ENCODE measurements around the gene MS4A18. TPM values are rescaled to one million over a fixed set of nuclear protein-coding genes. Genes with fewer than 3 reads are reported as not detected.

Gene MS4A18
- total RNA-seq, 2 donors from 2014 or later = not detected

DNA sequence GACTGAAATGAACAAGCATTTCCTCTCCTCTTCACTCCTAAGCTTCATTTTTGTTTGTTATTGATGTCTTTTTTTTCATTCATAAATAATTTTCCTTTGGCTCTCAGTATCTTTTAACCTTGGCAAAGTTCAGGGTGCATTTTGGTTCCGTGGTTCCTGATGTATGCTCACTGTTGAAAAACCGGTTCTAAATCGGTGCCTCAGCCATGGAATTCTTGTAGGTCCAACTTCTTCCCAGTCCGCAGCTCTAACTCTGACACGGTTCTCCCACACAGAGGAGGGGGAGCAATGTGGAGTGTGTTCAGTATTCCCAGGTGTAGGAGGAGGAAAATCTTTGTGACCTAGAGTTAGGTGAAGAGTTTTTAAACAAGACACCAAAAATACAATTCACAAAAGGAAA lies 19.6 kb downstream of the MS4A18 start:
- 81% methylated on average over 5 of the region's 5 CpGs for WGBS
- Histone ChIP-seq H3K9me3 (no peaks in the 10 kb centered on the region), H3K4me3 (no peak overlapping the region), H3K36me3 (no peaks in the 10 kb centered on the region), H3K27ac (no peak overlapping the region), H3K4me1 (replicated peaks) (no peaks in the 10 kb centered on the region), H3K27me3 (replicated peaks; ENCODE audit: insufficient read depth) (no peaks in the 10 kb centered on the region)
- intact Hi-C loops (cut with DNase I) = no loop called here
- no peak for DNase-seq (ENCODE audit: low spot score)
- TF ChIP-seq POLR2AphosphoS5 (IDR thresholded peaks at IDR 0.05) = no peak
- TF ChIP-seq, protein P1, sequence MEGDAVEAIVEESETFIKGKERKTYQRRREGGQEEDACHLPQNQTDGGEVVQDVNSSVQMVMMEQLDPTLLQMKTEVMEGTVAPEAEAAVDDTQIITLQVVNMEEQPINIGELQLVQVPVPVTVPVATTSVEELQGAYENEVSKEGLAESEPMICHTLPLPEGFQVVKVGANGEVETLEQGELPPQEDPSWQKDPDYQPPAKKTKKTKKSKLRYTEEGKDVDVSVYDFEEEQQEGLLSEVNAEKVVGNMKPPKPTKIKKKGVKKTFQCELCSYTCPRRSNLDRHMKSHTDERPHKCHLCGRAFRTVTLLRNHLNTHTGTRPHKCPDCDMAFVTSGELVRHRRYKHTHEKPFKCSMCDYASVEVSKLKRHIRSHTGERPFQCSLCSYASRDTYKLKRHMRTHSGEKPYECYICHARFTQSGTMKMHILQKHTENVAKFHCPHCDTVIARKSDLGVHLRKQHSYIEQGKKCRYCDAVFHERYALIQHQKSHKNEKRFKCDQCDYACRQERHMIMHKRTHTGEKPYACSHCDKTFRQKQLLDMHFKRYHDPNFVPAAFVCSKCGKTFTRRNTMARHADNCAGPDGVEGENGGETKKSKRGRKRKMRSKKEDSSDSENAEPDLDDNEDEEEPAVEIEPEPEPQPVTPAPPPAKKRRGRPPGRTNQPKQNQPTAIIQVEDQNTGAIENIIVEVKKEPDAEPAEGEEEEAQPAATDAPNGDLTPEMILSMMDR (IDR thresholded peaks at IDR 0.05) = no peak
- TF ChIP-seq POLR2A (IDR thresholded peaks at IDR 0.05) = no peak

DNA sequence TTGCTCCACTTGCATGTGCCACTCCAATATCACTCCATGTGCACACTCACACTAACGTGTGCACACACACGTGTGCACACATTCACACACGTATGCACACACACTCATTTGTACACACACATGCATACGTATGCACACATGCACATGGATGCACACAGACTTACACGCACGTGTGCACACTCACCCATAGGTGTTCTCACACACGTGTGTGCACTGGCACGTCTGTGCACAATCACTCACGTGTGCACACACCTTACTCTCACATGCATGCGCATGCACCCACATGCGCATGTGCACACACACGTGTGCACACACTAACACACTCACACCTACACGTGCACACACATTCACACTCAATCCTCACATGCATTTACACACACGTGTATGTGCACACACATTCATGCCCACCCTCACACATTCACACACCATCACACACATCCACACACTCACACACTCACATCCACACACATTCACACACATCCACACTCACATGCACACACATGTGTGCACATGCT lies 22.9 kb downstream of the MS4A18 start:
- no peak overlapping the region for H3K27ac ChIP-seq
- intact Hi-C loops (cut with DNase I) = no loop called here
- no peaks in the 10 kb centered on the region for H3K27me3 ChIP-seq (replicated peaks; ENCODE audit: insufficient read depth)
- no peak overlapping the region for H3K4me3 ChIP-seq
- no peak for DNase-seq (ENCODE audit: low spot score)
- WGBS = 97% methylated on average over 14 of the region's 14 CpGs
- TF ChIP-seq POLR2A (IDR thresholded peaks at IDR 0.05) (no peak), POLR2AphosphoS5 (IDR thresholded peaks at IDR 0.05) (no peak)
- TF ChIP-seq, protein P1 (IDR thresholded peaks at IDR 0.05) = no peak
- H3K9me3 ChIP-seq = no peaks in the 10 kb centered on the region
- H3K4me1 ChIP-seq (replicated peaks) = no peaks in the 10 kb centered on the region
- H3K36me3 ChIP-seq = no peaks in the 10 kb centered on the region

DNA sequence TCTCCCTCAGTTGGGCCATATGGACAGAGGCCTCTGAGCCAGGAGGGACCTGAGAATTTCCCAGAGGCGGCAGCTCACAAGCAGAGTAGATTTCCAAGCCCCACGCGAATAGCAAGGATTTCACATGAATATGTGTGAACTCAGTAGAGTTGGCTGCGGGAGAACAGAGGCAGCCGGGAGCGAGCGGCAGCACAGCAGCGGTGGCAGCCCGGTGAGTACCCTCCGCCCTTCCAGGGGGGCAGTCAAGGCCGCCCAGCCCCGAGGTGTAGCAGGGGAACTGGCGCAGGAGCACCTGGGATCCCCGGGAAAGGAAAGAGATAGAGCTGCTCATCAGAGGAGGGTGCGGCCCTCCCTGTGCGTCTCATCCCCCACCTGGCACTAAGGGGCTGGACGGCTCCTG lies 23.7 kb downstream of the MS4A18 start:
- H3K4me3 ChIP-seq = no peak overlapping the region
- H3K4me1 ChIP-seq (replicated peaks) = no peaks in the 10 kb centered on the region
- no peaks in the 10 kb centered on the region for H3K36me3 ChIP-seq
- WGBS = 89% methylated on average over 17 of the region's 17 CpGs
- TF ChIP-seq POLR2A (IDR thresholded peaks at IDR 0.05) (no peak), POLR2AphosphoS5 (IDR thresholded peaks at IDR 0.05) (no peak)
- TF ChIP-seq, protein P1 (IDR thresholded peaks at IDR 0.05) = no peak
- intact Hi-C loops (cut with DNase I) = no loop called here
- H3K9me3 ChIP-seq = no peaks in the 10 kb centered on the region
- no peak overlapping the region for H3K27ac ChIP-seq
- no peaks in the 10 kb centered on the region for H3K27me3 ChIP-seq (replicated peaks; ENCODE audit: insufficient read depth)
- DNase-seq (ENCODE audit: low spot score) = no peak

DNA sequence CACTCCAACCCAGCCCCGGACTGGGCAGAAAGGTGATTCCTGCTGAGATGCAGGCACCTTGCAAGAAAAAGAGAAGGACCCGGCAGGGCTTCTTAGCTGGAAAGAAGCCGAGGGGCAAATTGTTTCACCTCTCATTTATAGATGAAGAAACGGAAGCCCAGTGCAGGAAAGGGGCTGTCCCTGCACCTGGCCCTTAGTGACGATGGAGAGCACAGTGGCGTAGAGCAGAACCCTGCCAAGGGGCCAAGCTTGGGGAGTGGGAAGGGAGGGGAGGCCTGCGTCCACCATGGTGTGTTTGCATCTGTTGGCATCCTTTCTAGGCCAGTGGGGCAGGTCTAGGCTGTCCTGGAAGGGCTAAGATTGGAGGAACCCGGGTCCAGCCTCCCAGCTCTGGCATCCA lies 24.3 kb downstream of the MS4A18 start:
- no peak for DNase-seq (ENCODE audit: low spot score)
- TF ChIP-seq POLR2AphosphoS5 (IDR thresholded peaks at IDR 0.05) = no peak
- TF ChIP-seq, protein P1 (IDR thresholded peaks at IDR 0.05) = no peak
- no peak for TF ChIP-seq POLR2A (IDR thresholded peaks at IDR 0.05)
- 77% methylated on average over 8 of the region's 8 CpGs for WGBS
- Histone ChIP-seq H3K9me3 (no peaks in the 10 kb centered on the region), H3K4me3 (no peak overlapping the region), H3K27me3 (replicated peaks; ENCODE audit: insufficient read depth) (no peaks in the 10 kb centered on the region), H3K27ac (no peak overlapping the region), H3K36me3 (no peaks in the 10 kb centered on the region), H3K4me1 (replicated peaks) (no peaks in the 10 kb centered on the region)
- intact Hi-C loops (cut with DNase I) = no loop called here

DNA sequence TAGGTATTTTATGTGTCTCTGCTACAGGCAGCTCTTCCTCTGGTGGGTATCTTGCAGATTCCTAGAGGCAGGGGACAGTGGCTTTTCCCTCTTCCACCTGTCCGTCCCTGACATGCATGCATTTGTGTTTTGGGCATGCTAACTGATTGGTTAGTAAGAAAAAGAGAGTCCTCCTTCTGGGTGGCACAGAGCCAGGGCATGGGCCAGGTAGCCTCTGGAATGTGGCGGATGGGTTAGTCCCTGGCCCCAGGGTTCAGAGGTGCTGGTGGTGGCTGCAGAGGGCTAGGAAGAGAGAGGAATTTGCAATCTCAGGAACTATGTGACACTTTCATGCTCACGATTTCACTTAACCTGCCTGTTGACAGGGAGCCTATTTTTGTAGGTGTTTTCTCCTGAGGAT lies 26.4 kb downstream of the MS4A18 start:
- Histone ChIP-seq H3K27ac (no peak overlapping the region), H3K4me3 (no peak overlapping the region), H3K36me3 (no peaks in the 10 kb centered on the region), H3K9me3 (no peaks in the 10 kb centered on the region), H3K27me3 (replicated peaks; ENCODE audit: insufficient read depth) (no peaks in the 10 kb centered on the region), H3K4me1 (replicated peaks) (no peaks in the 10 kb centered on the region)
- 71% methylated on average over 3 of the region's 3 CpGs for WGBS
- no peak for DNase-seq (ENCODE audit: low spot score)
- TF ChIP-seq POLR2A (IDR thresholded peaks at IDR 0.05) (no peak), POLR2AphosphoS5 (IDR thresholded peaks at IDR 0.05) (no peak)
- TF ChIP-seq, protein P1 (IDR thresholded peaks at IDR 0.05) = no peak
- intact Hi-C loops (cut with DNase I) = no loop called here

All from prostate gland (tissue), 2 donors.